GM19099 (cell line): ENCODE data around the gene MC2R.

Experiments
- POLR2A ChIP-seq: IDR thresholded peaks from 3 replicates; pipeline ENCODE4 v1.6.1; 2011; ENCODE audit warnings: low read depth; ENCODE audit not compliant: insufficient read length; ENCODE audit errors: extremely low read depth

MC2R gene

GRCh38 chr18:13868501-13869271 lies 46.6 kb downstream of the MC2R start:
- no peak for TF ChIP-seq POLR2A

- TF ChIP-seq POLR2A, result no peak
These were observed 65.5 kb downstream of the MC2R start for GRCh38 chr18:13849791-13850190.

GRCh38 chr18:13836559-13836958 lies 78.8 kb downstream of the MC2R start:
- TF ChIP-seq POLR2A, result no peak

GRCh38 chr18:13835202-13835601 lies 80.1 kb downstream of the MC2R start:
- no peak for TF ChIP-seq POLR2A

GRCh38 chr18:13834496-13835015 lies 80.8 kb downstream of the MC2R start:
- no peak for TF ChIP-seq POLR2A
